ENCODE measurements around the gene WWTR1.
A peak's percentile ranks its signal among the peaks of the same experiment; 100 is the strongest.

WWTR1 gene

DNA sequence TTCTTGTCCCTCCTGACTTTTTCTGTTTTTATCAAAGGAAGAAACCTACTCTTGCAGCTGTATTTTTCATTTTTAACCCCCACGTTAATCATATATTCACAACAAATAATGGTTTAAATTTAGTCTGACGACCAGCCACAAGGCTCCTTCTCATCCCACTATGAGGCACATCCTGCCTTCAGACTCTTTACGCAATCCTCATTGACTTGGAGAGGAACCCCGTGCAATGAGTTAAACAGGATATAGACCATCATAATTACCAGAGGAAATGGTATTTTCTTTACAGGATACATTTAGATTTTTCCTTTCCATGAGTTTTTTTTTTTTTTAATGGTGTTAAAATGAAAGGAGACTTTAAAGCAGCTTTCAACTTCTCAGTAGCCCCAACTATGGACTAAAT, 68.5 kb downstream of the WWTR1 start:
- Histone ChIP-seq H3K27ac (ENCODE audit: low read depth, low read length) (no peak overlapping the region), H3K36me3 (ENCODE audit: insufficient read depth, low read length) (no peaks in the 10 kb centered on the region), H3K9ac (ENCODE audit: low read depth, low read length) (no peak overlapping the region), H3K27me3 (ENCODE audit: insufficient read depth, low read length) (no peaks in the 10 kb centered on the region), H3K9me3 (ENCODE audit: insufficient read depth, low read depth, low read length) (no peaks in the 10 kb centered on the region), H3K4me3 (ENCODE audit: low read length) (no peak overlapping the region), H3K4me1 (ENCODE audit: insufficient read depth, low read length) (peaks cover 50% of the 10 kb centered on the region)
- WGBS: 81% methylated on average over 4 of the region's 4 CpGs

DNA sequence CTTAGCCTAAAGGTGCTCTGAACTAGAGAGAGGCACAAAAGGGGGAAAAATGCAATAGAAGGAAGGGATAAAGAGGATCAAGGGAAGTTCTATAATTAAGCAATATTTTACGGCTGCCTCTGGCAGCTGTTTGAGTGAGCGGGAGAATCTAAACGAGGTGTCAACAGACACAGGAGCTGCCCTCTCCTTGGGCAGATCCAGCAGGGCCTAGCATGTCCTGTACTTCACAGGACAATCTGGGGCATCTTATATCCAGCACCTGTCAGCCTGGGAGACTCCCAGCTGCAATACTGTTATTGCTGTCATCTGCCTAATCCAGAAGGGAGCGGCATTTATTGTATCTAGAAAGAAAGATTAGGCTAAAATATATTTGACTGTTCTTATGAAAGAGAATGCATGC, 68.9 kb downstream of the WWTR1 start:
- H3K27me3 ChIP-seq (ENCODE audit: insufficient read depth, low read length): no peaks in the 10 kb centered on the region
- no peaks in the 10 kb centered on the region for H3K36me3 ChIP-seq (ENCODE audit: insufficient read depth, low read length)
- no peak overlapping the region for H3K27ac ChIP-seq (ENCODE audit: low read depth, low read length)
- H3K9ac ChIP-seq (ENCODE audit: low read depth, low read length): no peak overlapping the region
- H3K9me3 ChIP-seq (ENCODE audit: insufficient read depth, low read depth, low read length): no peaks in the 10 kb centered on the region
- peaks cover 46% of the 10 kb centered on the region for H3K4me1 ChIP-seq (ENCODE audit: insufficient read depth, low read length)
- no peak overlapping the region for H3K4me3 ChIP-seq (ENCODE audit: low read length)
- WGBS: 83% methylated on average over 4 of the region's 4 CpGs

GRCh38 chr3:149587383-149587782, 70.4 kb downstream of the WWTR1 start:
- Histone ChIP-seq H3K36me3 (ENCODE audit: insufficient read depth, low read length) (no peaks in the 10 kb centered on the region), H3K9me3 (ENCODE audit: insufficient read depth, low read depth, low read length) (no peaks in the 10 kb centered on the region), H3K9ac (ENCODE audit: low read depth, low read length) (no peak overlapping the region), H3K27ac (ENCODE audit: low read depth, low read length) (no peak overlapping the region), H3K4me3 (ENCODE audit: low read length) (no peak overlapping the region), H3K27me3 (ENCODE audit: insufficient read depth, low read length) (no peaks in the 10 kb centered on the region), H3K4me1 (ENCODE audit: insufficient read depth, low read length) (peaks cover 32% of the 10 kb centered on the region; the same call in 1 of the 2 replicates)
- WGBS: 98% methylated on average over 3 of the region's 5 CpGs

GRCh38 chr3:149586871-149587270, 71.0 kb downstream of the WWTR1 start:
- Histone ChIP-seq H3K36me3 (ENCODE audit: insufficient read depth, low read length) (no peaks in the 10 kb centered on the region), H3K27ac (ENCODE audit: low read depth, low read length) (no peak overlapping the region), H3K9ac (ENCODE audit: low read depth, low read length) (no peak overlapping the region), H3K27me3 (ENCODE audit: insufficient read depth, low read length) (no peaks in the 10 kb centered on the region), H3K4me1 (ENCODE audit: insufficient read depth, low read length) (peaks cover 35% of the 10 kb centered on the region; the same call in 1 of the 2 replicates), H3K9me3 (ENCODE audit: insufficient read depth, low read depth, low read length) (no peaks in the 10 kb centered on the region), H3K4me3 (ENCODE audit: low read length) (no peak overlapping the region)
- WGBS: 81% methylated on average over 1 of the region's 1 CpG

- Histone ChIP-seq H3K4me3 (ENCODE audit: low read length) (no peak overlapping the region), H3K9ac (ENCODE audit: low read depth, low read length) (no peak overlapping the region), H3K4me1 (ENCODE audit: insufficient read depth, low read length) (peaks cover 37% of the 10 kb centered on the region), H3K36me3 (ENCODE audit: insufficient read depth, low read length) (no peaks in the 10 kb centered on the region), H3K9me3 (ENCODE audit: insufficient read depth, low read depth, low read length) (no peaks in the 10 kb centered on the region), H3K27ac (ENCODE audit: low read depth, low read length) (no peak overlapping the region), H3K27me3 (ENCODE audit: insufficient read depth, low read length) (no peaks in the 10 kb centered on the region)
- 100% methylated on average over 2 of the region's 2 CpGs for WGBS
Observed at GRCh38 chr3:149585401-149585726, 72.5 kb downstream of the WWTR1 start.

- Histone ChIP-seq H3K36me3 (ENCODE audit: insufficient read depth, low read length) (no peaks in the 10 kb centered on the region), H3K27me3 (ENCODE audit: insufficient read depth, low read length) (no peaks in the 10 kb centered on the region), H3K4me1 (ENCODE audit: insufficient read depth, low read length) (peaks cover 30% of the 10 kb centered on the region), H3K27ac (ENCODE audit: low read depth, low read length) (no peak overlapping the region), H3K9me3 (ENCODE audit: insufficient read depth, low read depth, low read length) (no peaks in the 10 kb centered on the region), H3K9ac (ENCODE audit: low read depth, low read length) (no peak overlapping the region), H3K4me3 (ENCODE audit: low read length) (no peak overlapping the region)
- WGBS: 91% methylated on average over 5 of the region's 5 CpGs
Observed at GRCh38 chr3:149583921-149584635, 73.7 kb downstream of the WWTR1 start.

GRCh38 chr3:149582395-149582794, 75.4 kb downstream of the WWTR1 start:
- peaks cover 32% of the 10 kb centered on the region for H3K4me1 ChIP-seq (ENCODE audit: insufficient read depth, low read length)
- no peaks in the 10 kb centered on the region for H3K9me3 ChIP-seq (ENCODE audit: insufficient read depth, low read depth, low read length)
- H3K36me3 ChIP-seq (ENCODE audit: insufficient read depth, low read length): no peaks in the 10 kb centered on the region
- WGBS: 92% methylated on average over 5 of the region's 7 CpGs
- H3K4me3 ChIP-seq (ENCODE audit: low read length): no peak overlapping the region
- H3K27me3 ChIP-seq (ENCODE audit: insufficient read depth, low read length): no peaks in the 10 kb centered on the region
- H3K27ac ChIP-seq (ENCODE audit: low read depth, low read length): peak overlapping the region; percentile 8; the same call in 1 of the 2 replicates
- H3K9ac ChIP-seq (ENCODE audit: low read depth, low read length): no peak overlapping the region

DNA sequence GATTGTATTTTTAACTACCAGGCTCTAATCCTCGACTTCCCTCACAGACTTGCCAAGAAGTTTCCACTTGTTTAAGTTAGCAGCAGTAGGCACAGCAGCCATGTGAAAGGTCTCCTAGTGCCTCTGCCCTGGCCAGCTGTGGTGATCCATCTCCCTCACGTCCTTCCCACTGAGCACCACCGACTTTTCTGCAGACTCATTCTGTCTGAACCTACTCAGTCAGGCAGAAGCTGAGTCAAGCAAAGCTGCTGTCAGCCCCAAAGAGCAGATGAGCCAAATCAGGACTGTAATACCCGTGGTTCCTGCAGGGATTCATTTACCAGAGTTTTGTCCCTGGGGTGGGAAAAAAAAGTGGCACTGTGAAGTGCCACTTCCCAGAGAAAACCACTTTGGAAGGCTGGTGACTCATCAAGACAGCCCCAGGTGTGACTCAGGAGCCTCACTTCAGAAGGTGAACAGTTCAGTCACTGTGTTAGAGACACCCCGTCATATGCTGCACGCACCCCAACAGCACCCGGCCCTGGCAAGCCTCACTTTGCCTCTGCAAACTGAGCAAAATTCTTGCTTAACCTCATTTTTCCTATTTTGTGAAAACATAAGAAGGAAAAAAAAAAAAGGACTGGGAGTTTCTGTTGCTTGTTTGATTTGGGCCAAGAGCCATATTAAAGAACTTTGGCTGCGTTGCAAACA, 76.0 kb downstream of the WWTR1 start:
- no peak overlapping the region for H3K4me3 ChIP-seq (ENCODE audit: low read length)
- peak overlapping the region; percentile 8 for H3K27ac ChIP-seq (ENCODE audit: low read depth, low read length)
- peaks cover 31% of the 10 kb centered on the region for H3K4me1 ChIP-seq (ENCODE audit: insufficient read depth, low read length)
- WGBS: 74% methylated on average over 8 of the region's 8 CpGs
- H3K9ac ChIP-seq (ENCODE audit: low read depth, low read length): no peak overlapping the region
- H3K36me3 ChIP-seq (ENCODE audit: insufficient read depth, low read length): no peaks in the 10 kb centered on the region
- no peaks in the 10 kb centered on the region for H3K27me3 ChIP-seq (ENCODE audit: insufficient read depth, low read length)
- no peaks in the 10 kb centered on the region for H3K9me3 ChIP-seq (ENCODE audit: insufficient read depth, low read depth, low read length)

- peaks cover 33% of the 10 kb centered on the region for H3K4me1 ChIP-seq (ENCODE audit: insufficient read depth, low read length)
- H3K27ac ChIP-seq (ENCODE audit: low read depth, low read length): peak overlapping the region; percentile 8
- H3K4me3 ChIP-seq (ENCODE audit: low read length): no peak overlapping the region
- no peaks in the 10 kb centered on the region for H3K27me3 ChIP-seq (ENCODE audit: insufficient read depth, low read length)
- no peaks in the 10 kb centered on the region for H3K36me3 ChIP-seq (ENCODE audit: insufficient read depth, low read length)
- H3K9ac ChIP-seq (ENCODE audit: low read depth, low read length): no peak overlapping the region
- 100% methylated on average over 1 of the region's 2 CpGs for WGBS
- H3K9me3 ChIP-seq (ENCODE audit: insufficient read depth, low read depth, low read length): no peaks in the 10 kb centered on the region
Observed at GRCh38 chr3:149581248-149581647, 76.6 kb downstream of the WWTR1 start.

GRCh38 chr3:149579838-149580542, 77.8 kb downstream of the WWTR1 start:
- Histone ChIP-seq H3K9ac (ENCODE audit: low read depth, low read length) (no peak overlapping the region), H3K4me1 (ENCODE audit: insufficient read depth, low read length) (peaks cover 46% of the 10 kb centered on the region), H3K27ac (ENCODE audit: low read depth, low read length) (no peak overlapping the region), H3K27me3 (ENCODE audit: insufficient read depth, low read length) (no peaks in the 10 kb centered on the region), H3K4me3 (ENCODE audit: low read length) (no peak overlapping the region), H3K36me3 (ENCODE audit: insufficient read depth, low read length) (no peaks in the 10 kb centered on the region), H3K9me3 (ENCODE audit: insufficient read depth, low read depth, low read length) (no peaks in the 10 kb centered on the region)
- 97% methylated on average over 3 of the region's 4 CpGs for WGBS

DNA sequence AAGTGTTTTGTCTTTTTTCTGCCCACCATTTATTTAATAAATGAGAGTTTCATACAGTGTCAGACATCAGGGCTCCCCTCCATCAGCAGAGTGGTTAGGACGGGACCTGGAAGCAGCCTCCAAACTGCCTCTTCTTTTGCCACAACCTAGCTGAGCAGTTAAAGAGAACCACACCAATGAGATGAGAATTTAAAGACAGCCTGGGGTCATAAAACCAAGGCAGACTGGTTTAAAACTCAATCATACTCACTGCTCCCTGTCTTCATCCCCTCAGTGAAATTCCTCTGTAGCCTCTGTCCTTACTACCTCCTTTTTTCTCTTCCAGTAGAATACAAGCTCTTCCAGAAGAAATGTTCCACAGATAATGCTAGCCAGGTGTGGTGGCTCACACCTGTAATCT, 78.7 kb downstream of the WWTR1 start:
- Histone ChIP-seq H3K9me3 (ENCODE audit: insufficient read depth, low read depth, low read length) (no peaks in the 10 kb centered on the region), H3K4me1 (ENCODE audit: insufficient read depth, low read length) (peaks cover 51% of the 10 kb centered on the region), H3K36me3 (ENCODE audit: insufficient read depth, low read length) (no peaks in the 10 kb centered on the region), H3K27me3 (ENCODE audit: insufficient read depth, low read length) (no peaks in the 10 kb centered on the region), H3K9ac (ENCODE audit: low read depth, low read length) (no peak overlapping the region), H3K27ac (ENCODE audit: low read depth, low read length) (no peak overlapping the region), H3K4me3 (ENCODE audit: low read length) (no peak overlapping the region)
- 78% methylated on average over 1 of the region's 1 CpG for WGBS

Measured in HUES64 (cell line).